HG03103 (cell line): ENCODE data around the gene LGI4.

Experiments
- ATAC-seq: cut with Tn5 transposase; IDR thresholded peaks from one replicate; pipeline ENCODE4 v1.9.1; 2021; ENCODE audit warnings: low read depth; ENCODE audit not compliant: unreplicated experiment

LGI4 gene

GRCh38 chr19:35090160-35090505 is 44.7 kb downstream of the LGI4 start:
- ATAC-seq: no peak

- no peak for ATAC-seq
These were observed 45.3 kb downstream of the LGI4 start for GRCh38 chr19:35089554-35089953.

GRCh38 chr19:35088131-35088913 is 46.5 kb downstream of the LGI4 start:
- ATAC-seq: no peak

- ATAC-seq: no peak
These were observed 47.5 kb downstream of the LGI4 start for GRCh38 chr19:35087393-35087792.

GRCh38 chr19:35086455-35086854 is 48.4 kb downstream of the LGI4 start:
- ATAC-seq: no peak

- ATAC-seq: no peak
These were observed 48.9 kb downstream of the LGI4 start for GRCh38 chr19:35085947-35086346.

GRCh38 chr19:35084509-35084762 is 50.4 kb downstream of the LGI4 start:
- no peak for ATAC-seq

GRCh38 chr19:35083691-35084508 is 51.0 kb downstream of the LGI4 start:
- ATAC-seq: no peak

GRCh38 chr19:35081201-35081600 is 53.7 kb downstream of the LGI4 start:
- ATAC-seq: no peak

GRCh38 chr19:35080613-35081170 is 54.2 kb downstream of the LGI4 start:
- ATAC-seq: no peak

- no peak for ATAC-seq
These were observed 55.0 kb downstream of the LGI4 start for GRCh38 chr19:35079826-35080225.

GRCh38 chr19:35077411-35078223 is 57.2 kb downstream of the LGI4 start:
- ATAC-seq: no peak

GRCh38 chr19:35076657-35077056 is 58.2 kb downstream of the LGI4 start:
- no peak for ATAC-seq

- ATAC-seq: no peak
These were observed 58.9 kb downstream of the LGI4 start for GRCh38 chr19:35076026-35076370.

- no peak for ATAC-seq
These were observed 59.4 kb downstream of the LGI4 start for GRCh38 chr19:35075202-35076025.
